ENCODE data around the gene KRT33A. TPM values are rescaled to one million over a fixed set of nuclear protein-coding genes. Genes with fewer than 3 reads are reported as not detected.
A peak's percentile ranks its signal among the peaks of the same experiment; 100 is the strongest.
"Not testable (repeated sequence)": the region's sequence is repeated elsewhere in the genome, so short reads cannot be mapped to it uniquely, and the experiment has no call there.

Gene KRT33A
- polyA plus RNA-seq (ENCODE audit: insufficient read length in 3 of 3) = under 1 TPM in 1 of 3 donors, not detected in 2; 0.18 TPM
- long read RNA-seq, donor 1 = 0 reads
- long read RNA-seq, donor 2 = 0 reads
- long read RNA-seq, donor 3 = 0 reads
- long read RNA-seq, donor 4 = 0 reads
- long read RNA-seq, donor 5 = 0 reads
- long read RNA-seq, donor 6 = 0 reads
- long read RNA-seq, donor 7 = 0 reads
- long read RNA-seq, donor 8 = 0 reads
- long read RNA-seq, donor 9 = 0 reads
- long read RNA-seq, donor 10 = 0 reads
- long read RNA-seq, donor 11 = 0 reads
- long read RNA-seq, donor 12 = 0 reads
- long read RNA-seq, donor 13 = 0 reads
- long read RNA-seq, donor 14 = 0 reads
- long read RNA-seq, donor 15 = 0 reads
- long read RNA-seq, donor 16 = 0 reads

DNA sequence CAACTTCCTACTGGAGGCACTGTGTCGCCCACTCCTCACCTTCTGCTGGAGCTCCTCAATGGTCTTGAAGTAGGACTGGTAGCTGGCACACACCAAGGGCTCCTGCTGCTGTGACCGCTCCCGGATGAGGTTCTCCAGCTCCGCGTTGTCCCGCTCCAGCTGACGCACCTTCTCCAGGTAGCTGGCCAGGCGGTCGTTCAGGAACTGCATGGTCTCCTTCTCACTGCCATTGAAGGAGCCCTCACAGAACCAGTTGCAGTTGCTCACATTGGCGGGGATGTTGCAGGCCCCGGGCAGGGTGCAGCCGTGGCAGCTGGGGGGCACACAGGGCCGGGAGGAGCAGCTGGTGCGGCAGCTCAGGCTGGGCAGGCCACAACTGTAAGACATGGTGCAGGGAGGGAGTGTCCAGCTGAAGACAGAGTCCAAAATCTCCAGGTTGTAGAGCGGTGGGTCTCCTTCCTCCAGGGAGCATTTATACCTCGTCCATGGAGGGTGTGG, at the start of gene KRT33A:
Gene KRT33A (minus strand): TSS at position 448 of the 498 bp plus-strand sequence. CDS start 61 bp downstream, at position 387.
- DNase-seq = not testable (repeated sequence)

DNA sequence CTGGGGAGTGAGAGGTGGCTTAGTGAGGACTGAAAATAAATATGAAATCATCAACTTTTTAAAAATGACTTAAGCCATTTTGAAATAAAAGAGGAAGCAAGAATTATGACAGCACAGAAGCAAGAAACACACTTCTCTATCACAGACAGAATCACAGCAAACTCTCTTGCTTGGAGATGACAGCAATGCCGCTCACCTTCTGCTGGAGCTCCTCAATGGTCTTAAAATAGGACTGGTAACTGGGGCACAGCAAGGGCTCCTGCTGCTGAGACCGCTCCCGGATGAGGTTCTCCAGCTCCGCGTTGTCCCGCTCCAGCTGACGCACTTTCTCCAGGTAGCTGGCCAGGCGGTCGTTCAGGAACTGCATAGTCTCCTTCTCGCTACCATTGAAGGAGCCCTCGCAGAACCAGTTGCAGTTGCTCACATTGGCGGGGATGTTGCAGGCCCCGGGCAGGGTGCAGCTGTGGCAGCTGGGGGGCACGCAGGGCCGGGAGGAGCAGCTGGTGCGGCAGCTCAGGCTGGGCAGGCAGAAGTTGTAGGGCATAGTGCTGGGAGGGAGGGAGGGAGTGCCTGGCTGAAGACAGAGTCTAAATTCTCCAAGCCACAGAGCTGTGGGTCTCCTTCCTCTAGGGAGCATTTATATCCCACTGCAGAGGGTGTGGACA, 46.5 kb upstream of the KRT33A start, which contains the start of gene KRT31:
Gene KRT31 (minus strand): TSS at position 613 of the 665 bp plus-strand sequence. CDS start 69 bp downstream, at position 544.
- no peak for DNase-seq

DNA sequence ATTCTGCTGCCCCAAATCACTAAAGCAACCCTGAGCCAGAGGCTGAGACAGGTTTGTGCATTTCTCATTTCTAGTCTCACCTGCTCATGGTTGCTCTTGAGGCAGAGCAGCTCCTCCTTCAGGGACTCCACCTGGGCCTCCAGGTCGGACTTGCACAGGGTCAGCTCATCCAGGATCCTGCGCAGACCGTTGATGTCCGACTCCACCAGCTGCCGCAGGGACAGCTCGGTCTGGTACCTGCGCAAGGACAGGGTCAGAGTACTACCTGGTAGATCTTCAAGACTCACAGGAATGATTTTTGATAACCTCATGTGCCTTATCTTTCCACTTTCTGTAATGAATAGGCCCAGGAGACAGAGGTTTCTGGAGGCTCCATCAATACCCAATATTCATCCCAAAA, 45.7 kb upstream of the KRT33A start:
- DNase-seq = no peak

DNA sequence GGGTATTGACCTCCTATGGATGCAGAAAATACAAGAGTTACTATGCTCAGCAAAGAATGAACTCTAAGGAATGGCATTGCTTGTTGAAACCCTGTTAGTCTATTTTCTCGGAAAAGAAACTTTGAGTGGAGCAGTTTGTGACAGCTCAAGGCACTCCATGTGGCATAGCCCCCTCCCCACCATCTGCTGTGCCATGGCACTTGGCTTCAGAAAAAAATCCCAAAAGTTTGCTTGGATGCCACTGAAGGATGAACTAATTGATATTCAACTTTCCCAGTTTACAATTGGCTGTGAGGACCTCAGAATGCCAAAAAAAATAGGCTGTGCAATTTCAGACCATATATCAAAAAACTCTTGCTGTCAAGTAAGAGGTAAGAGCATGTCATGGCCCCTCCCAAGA, 45.0 kb upstream of the KRT33A start:
- DNase-seq = no peak

DNA sequence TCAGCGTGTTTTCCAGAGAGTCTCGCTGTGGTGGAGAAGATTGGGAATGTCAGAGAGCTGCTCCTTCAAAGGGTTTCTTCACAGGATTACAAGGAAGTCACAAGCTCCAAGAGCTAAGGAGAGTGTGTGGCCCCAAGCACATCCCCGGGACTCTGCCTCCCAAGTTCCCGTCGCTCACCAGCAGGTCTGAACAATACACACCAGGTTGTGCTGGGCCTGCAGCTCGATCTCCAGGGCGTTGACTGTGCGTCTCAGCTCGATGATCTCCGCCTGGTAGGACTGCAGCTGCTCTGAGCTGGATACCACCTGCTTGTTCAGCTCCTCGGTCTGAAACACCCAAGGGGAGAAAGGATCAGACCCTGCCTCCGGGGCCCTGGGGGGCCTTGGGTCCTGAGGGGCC, 44.4 kb upstream of the KRT33A start:
- DNase-seq = not testable (repeated sequence)

DNA sequence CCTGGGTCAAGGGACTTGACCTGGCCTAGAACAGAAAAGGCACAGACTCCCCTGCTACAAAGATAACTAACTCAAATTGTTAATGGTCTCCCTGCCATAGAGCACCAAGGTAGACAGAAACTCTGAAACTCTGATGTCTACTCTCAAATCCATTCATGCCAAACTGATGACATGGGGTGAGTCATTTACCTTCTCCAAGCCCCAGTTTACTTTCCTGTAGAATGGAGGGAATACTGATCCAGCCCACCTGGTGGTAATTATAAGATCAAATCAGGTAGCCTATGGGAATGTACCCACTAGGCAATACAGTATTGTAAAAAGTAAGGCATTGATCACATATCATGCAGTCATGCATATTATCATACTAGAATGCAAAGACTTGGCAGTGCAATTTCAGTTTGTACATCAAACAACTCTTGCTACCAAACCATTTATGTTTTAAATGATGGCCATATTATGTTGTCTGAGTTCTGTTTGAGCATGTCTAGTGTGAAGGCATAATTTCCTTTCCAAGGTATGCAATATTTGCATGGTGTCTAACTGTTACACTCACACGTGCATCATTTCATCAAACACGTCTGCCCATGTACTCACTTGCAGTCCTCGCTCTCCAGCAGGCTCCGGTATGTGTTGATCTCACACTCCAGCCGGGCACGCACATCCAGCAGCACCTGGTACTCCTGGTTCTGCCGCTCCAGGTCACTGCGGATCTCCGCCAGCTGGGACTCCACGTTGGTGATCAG, 43.8 kb upstream of the KRT33A start:
- DNase-seq = no peak

DNA sequence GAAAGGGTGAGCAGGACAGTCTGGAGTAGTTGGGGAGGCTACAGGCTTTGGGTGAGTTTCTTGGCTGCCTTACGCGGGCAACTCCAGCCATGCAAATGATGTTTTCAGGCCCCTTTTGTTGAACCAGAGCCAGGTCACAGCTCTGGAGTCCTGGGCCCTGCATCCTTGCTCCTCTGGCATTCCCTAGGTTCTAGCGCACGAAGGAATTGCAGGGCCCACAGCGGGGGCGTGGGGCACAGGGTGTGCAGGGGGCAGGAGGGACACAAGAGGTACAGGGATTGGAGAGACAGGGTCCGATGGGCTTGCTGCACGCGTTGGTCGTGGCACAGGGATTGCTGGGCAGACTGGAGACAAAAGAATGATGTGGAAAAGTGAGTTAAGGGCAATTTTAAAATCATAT, 43.2 kb upstream of the KRT33A start:
- no peak for DNase-seq

DNA sequence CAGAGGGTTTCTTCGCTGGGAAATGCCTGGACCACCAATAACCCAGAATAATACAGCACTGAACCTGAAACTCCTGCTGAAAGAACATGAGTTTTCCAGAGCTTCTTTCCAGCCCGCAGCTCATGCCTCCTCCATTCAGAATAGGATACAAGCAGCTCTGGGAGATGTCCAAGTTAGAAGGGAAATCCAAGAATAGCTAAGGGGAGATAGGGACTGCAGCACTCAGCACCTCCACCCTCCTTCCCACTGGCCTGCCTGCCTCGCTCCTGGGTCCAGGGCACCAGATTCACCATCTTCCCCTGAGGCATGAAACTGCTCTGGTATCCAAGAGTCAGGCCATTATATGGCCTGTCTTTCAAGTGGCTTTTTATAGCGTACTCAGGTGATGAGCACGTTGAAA, 42.7 kb upstream of the KRT33A start:
- no peak for DNase-seq

DNA sequence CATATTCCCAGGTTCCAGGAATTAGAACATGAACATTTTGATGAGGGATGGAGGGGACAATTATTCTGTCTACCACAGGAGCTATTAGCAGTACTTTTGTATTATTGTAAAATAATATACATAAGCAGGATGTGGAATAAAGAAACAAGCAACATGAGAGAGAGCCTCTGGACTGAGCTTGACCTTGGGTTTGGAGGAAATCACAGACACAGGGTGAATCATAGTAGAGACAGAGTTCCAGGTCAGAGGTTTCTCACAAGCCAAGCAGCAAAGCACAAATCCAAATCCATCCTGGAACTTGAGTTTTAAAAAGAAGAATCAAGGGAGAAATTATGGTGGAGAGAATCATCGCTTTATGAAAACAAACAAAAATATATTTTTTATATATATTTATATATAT, 41.6 kb upstream of the KRT33A start:
- DNase-seq = no peak

DNA sequence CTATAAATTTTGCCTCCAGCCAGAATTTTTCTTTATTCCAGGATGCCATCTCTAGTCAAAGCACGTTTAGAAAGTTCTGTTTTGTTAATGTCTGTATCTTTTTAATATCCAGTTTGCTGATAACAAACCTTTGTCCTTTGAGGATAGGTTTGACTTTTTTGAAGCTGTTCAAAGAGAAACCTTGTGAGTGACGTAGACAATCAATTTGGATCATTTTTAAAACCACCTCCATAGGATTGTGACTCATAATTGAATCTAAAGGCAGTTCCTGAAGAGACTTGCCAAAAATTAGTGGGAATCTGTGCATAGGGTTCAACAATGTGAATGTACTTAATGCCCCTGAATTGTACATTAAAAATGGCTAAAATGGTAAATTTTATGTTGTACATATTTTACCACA, 40.9 kb upstream of the KRT33A start:
- no peak for DNase-seq

DNA sequence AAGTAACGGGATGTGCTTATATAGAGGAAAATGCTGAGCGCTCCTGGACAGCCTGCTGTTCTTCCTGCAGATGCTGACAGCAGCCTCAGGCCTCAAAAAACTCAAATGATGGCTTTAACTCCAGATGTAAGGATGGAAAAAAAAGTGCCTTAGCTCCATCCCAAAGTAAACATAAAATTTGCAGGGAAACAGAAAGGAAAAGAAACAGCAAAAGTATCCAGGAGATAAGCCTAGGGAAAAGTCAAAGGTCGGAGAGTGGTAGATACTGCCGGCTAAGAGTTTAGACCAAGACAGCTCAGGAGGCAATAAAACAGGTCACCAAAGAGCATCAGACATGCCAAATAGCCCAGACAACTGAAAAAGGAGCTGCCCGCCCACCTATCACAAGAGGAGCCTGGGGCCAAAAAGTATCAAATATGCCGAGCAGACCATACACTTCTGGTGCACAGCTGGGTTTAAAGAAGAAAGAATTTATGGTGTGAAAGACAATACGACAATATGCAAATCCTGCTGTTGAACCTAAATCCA, 39.8 kb upstream of the KRT33A start:
- DNase-seq = no peak

DNA sequence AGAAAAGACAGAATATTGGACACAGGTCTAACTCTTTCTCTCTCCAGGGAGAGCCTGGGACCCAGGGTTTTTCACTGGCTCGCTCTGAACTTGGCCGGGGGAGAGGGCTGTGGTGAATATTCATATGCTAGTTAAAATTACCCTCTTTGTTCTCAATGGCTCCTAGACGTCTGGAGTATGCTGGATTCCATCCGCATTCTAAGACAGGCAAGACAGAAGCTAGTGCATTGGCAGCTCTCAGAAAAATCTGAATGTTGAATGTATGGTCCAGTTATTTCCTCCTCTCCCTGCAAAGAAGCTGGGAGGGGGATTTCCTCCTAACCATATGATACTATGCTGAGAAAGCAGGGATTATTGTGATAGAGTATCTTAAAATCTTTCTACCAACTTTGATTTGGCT, 37.0 kb upstream of the KRT33A start:
- no peak for DNase-seq

DNA sequence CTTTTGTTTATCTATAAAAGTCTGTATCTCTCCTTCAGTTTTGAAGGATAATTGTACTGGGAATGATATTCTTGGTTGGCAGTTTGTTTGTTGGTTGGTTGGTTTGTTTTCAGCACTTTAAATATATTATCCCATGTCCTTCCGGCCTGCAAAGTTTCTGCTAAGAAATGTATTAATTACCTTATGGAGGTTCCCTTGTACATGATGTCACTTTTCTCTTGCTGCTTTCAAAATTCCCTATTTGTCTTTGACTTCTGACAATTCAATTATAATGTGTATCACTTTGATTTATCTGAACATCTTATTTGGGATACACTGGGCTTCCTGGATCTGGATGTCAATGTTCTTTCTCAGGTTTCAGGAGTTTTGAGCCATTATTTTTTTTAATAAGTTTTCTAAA, 35.6 kb upstream of the KRT33A start:
- DNase-seq = no peak

DNA sequence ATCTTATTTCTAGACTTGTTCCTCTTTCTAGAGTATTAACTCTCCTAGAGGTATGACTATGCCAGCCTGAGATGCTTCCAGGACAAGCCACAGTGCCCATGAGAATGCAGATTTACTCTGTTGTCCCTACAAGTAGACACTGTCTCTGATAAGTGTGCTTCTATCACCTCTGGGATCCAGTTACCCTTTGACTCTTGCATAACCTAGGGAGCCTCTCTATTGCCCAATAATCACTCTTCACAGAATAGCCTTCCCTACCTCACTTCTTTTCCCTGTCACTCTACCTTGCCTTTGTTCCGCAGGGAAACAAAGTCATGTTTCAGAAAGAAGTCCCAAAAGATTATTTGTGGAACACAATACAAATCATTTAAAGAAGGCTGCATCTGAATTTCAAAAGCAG, 33.1 kb upstream of the KRT33A start:
- no peak for DNase-seq

DNA sequence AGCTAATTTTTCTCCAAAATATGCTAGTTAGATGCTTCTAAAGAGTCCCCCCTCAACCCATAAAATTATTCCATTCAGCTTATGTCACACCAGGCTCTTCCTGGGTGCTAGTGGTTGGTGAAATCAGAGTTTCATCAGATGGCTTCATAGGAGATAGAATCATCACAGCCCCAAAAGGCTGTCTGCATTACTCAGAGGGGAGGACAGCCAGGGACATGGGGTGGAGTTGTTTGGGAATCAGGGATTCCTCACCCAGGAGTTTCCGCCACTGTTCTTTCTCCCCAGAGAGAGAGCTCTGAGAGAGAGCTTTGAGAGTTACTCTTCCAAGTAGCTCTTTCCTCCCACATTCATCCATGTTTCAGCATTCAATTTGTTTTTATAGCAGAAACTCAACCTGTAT, 31.8 kb upstream of the KRT33A start:
- no peak for DNase-seq

DNA sequence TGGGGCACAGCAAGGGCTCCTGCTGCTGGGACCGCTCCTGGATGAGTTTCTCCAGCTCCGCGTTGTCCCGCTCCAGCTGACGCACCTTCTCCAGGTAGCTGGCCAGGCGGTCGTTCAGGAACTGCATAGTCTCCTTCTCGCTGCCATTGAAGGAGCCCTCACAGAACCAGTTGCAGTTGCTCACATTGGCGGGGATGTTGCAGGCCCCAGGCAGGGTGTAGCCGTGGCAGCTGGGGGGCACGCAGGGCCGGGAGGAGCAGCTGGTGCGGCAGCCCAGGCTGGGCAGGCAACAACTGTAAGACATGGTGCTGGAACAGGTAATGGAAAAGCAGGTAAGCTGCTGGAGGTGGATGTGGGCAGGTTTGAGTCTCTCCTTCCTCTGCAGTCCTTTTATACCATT, 31.3 kb upstream of the KRT33A start, which contains the start of gene KRT34:
Gene KRT34 (minus strand): TSS at position 364 of the 400 bp plus-strand sequence. CDS start 60 bp downstream, at position 304.
- not testable (repeated sequence) for DNase-seq

DNA sequence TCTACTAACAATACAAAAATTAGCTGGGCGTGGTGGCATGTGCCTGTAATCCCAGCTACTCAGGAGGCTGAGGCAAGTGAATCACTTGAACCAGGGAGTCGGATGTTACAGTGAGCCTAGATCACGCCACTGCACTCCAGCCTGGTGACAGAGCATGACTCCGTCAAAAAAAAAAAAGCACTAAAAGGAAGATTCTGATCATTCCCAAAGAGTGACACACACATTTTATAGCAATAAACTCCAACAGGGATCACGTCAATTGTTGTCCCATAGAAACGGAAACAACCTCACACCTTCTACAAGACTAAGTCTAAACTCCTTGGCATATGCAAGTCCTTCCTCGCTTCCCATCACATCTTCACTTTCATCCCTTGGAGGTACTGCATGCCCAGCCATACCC, 29.5 kb upstream of the KRT33A start:
- not testable (repeated sequence) for DNase-seq

DNA sequence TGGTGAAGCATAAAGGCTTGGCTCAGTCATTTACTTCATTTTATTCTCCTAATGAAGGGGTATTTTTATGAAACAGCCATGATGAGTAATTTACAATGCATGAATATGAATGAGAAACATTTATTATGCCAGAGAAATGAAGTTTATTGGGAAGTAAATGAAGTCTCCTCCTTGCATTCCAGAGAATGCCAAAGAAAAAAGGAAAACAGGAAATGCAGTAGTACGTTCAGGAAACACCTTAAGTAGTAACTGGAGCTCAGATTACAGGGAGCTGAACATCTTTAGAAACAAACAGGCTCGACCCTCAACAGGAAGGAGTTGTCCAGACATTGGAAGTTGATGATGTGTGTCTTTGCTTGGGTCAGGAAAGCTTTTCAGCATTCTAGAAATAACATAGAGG, 26.9 kb upstream of the KRT33A start:
- DNase-seq = peak; percentile 11

DNA sequence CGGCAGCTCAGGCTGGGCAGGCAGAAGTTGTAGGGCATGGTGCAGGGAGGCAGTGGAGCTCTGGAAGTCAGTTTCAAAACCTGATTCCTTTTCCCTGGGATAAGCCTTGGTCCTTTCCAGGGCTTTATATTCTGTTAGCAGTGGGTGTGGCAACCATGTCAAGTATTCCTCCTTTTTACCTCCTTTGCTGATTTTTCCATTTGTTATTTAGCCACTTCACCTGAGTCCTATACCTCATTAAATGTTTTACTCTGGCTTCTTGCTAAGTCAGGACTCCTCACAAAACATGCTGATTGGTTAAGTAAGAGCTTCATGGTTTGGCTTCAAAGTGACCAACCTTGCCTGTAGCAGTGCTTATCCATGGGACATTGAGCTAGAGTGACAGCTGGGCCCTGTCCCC, 19.1 kb upstream of the KRT33A start, which contains the start of gene KRT33B:
Gene KRT33B (minus strand): TSS at position 101 of the 400 bp plus-strand sequence. CDS start 63 bp downstream, at position 38.
- no peak for DNase-seq

DNA sequence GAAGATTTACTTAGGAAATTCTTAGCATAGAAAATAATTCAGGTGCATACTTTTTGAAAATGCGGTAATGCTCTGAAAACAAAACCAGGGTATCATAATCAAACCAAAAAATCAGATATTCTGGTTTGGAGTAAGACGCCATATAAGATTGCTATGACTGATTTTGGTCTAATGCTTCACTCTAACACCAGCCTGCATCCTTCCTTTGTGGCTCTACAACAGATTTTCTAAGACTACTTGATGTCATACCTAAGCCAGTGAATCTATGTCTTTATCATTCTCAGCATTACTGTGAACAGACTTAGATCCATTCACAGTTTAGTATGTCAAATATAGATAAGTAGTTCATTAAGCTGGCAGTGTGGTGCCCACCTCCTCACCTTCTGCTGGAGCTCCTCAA, 18.4 kb upstream of the KRT33A start:
- no peak for DNase-seq

DNA sequence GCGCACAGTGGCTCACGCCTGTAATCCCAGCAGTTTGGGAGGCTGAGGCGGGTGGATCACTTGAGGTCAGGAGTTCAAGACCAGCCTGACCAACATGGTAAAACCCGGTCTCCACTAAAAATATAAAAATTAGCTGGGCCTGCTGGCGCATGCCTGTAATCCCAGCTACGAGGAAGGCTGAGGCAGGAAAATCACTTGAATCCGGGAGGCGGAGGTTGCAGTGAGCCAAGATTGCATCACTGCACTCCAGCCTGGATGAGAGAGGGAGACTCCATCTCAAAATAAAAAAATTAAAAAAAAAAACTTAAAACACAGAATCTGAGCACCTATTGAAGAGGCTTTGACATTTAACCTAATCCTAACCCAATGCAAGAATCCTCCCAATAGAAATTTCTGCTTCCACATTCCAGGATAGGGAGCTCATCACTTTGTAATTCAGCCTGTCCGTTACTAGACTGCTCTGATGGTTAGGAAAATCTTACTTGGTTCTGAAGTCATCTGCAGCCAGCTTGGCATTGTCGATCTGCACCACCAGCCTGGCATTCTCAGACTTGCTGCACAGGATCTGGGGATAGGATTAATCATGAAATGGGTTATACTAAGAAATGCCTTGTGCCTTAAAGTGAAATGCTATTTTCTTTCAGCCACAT, 16.9 kb upstream of the KRT33A start:
- DNase-seq = no peak
